ENCODE results near the gene TMEM132A. TPM values are rescaled to one million over a fixed set of nuclear protein-coding genes. Genes with fewer than 3 reads are reported as not detected.

Gene TMEM132A
- total RNA-seq, 1 experiment from 2014 or later = 140 TPM

- H3K4me1 ChIP-seq (ENCODE audit: insufficient read depth, low read length, poor library complexity, severe bottlenecking) = no peaks in the 10 kb centered on the region
- intact Hi-C loops (cut with micrococcal nuclease; ENCODE audit: unreplicated experiment) = no loop called here
- POLR2A ChIA-PET (ENCODE audit: low non-redundant PET) = no interaction called here
- CTCF ChIA-PET = no interaction called here
- TF ChIP-seq CTCF (conservative IDR thresholded peaks at IDR 0.05; ENCODE audit: low read depth, low read length) (no peak), EZH2 (IDR thresholded peaks at IDR 0.05; ENCODE audit: borderline replicate concordance, low read depth, low read length, poor library complexity, severe bottlenecking) (no peak)
- no TSS peak for BruUV-seq (replicated peaks)
- H3K27me3 ChIP-seq (replicated peaks; ENCODE audit: insufficient read depth, low read depth, low read length, poor library complexity) = no peaks in the 10 kb centered on the region
- no peak for DNase-seq (ENCODE audit: low spot score)
- no peaks in the 10 kb centered on the region for H3K9me3 ChIP-seq (ENCODE audit: low read depth, low read length, poor library complexity, severe bottlenecking)
- no peak overlapping the region for H3K4me3 ChIP-seq (ENCODE audit: low read depth, low read length, poor library complexity, severe bottlenecking)
- no peak overlapping the region for H3K27ac ChIP-seq (ENCODE audit: low read depth, low read length, poor library complexity, severe bottlenecking)
- no peaks in the 10 kb centered on the region for H3K36me3 ChIP-seq (ENCODE audit: insufficient read depth, low read length, poor library complexity, severe bottlenecking)
Measured at GRCh38 chr11:60955571-60955970, 31.3 kb downstream of the TMEM132A start.

GRCh38 chr11:60957188-60957587 lies 32.9 kb downstream of the TMEM132A start:
- no peaks in the 10 kb centered on the region for H3K9me3 ChIP-seq (ENCODE audit: low read depth, low read length, poor library complexity, severe bottlenecking)
- no peak for DNase-seq (ENCODE audit: low spot score)
- H3K27me3 ChIP-seq (replicated peaks; ENCODE audit: insufficient read depth, low read depth, low read length, poor library complexity) = peaks cover 1% of the 10 kb centered on the region
- TF ChIP-seq EZH2 (IDR thresholded peaks at IDR 0.05; ENCODE audit: borderline replicate concordance, low read depth, low read length, poor library complexity, severe bottlenecking) (no peak), CTCF (conservative IDR thresholded peaks at IDR 0.05; ENCODE audit: low read depth, low read length) (no peak)
- no TSS peak for BruUV-seq (replicated peaks)
- H3K27ac ChIP-seq (ENCODE audit: low read depth, low read length, poor library complexity, severe bottlenecking) = no peak overlapping the region
- H3K4me1 ChIP-seq (ENCODE audit: insufficient read depth, low read length, poor library complexity, severe bottlenecking) = no peaks in the 10 kb centered on the region
- no peak overlapping the region for H3K4me3 ChIP-seq (ENCODE audit: low read depth, low read length, poor library complexity, severe bottlenecking)
- H3K36me3 ChIP-seq (ENCODE audit: insufficient read depth, low read length, poor library complexity, severe bottlenecking) = no peaks in the 10 kb centered on the region
- POLR2A ChIA-PET (ENCODE audit: low non-redundant PET) = no interaction called here
- CTCF ChIA-PET = no interaction called here
- intact Hi-C loops (cut with micrococcal nuclease; ENCODE audit: unreplicated experiment) = no loop called here

GRCh38 chr11:60959431-60959830 lies 35.2 kb downstream of the TMEM132A start:
- H3K27ac ChIP-seq (ENCODE audit: low read depth, low read length, poor library complexity, severe bottlenecking) = no peak overlapping the region
- no TSS peak for BruUV-seq (replicated peaks)
- ChIA-PET POLR2A (ENCODE audit: low non-redundant PET) (no interaction called here), CTCF (no interaction called here)
- no peak for TF ChIP-seq CTCF (conservative IDR thresholded peaks at IDR 0.05; ENCODE audit: low read depth, low read length)
- TF ChIP-seq EZH2 (IDR thresholded peaks at IDR 0.05; ENCODE audit: borderline replicate concordance, low read depth, low read length, poor library complexity, severe bottlenecking) = no peak
- DNase-seq (ENCODE audit: low spot score) = no peak
- no peaks in the 10 kb centered on the region for H3K36me3 ChIP-seq (ENCODE audit: insufficient read depth, low read length, poor library complexity, severe bottlenecking)
- H3K27me3 ChIP-seq (replicated peaks; ENCODE audit: insufficient read depth, low read depth, low read length, poor library complexity) = peaks cover 6% of the 10 kb centered on the region
- H3K4me3 ChIP-seq (ENCODE audit: low read depth, low read length, poor library complexity, severe bottlenecking) = no peak overlapping the region
- intact Hi-C loops (cut with micrococcal nuclease; ENCODE audit: unreplicated experiment) = no loop called here
- no peaks in the 10 kb centered on the region for H3K9me3 ChIP-seq (ENCODE audit: low read depth, low read length, poor library complexity, severe bottlenecking)
- H3K4me1 ChIP-seq (ENCODE audit: insufficient read depth, low read length, poor library complexity, severe bottlenecking) = no peaks in the 10 kb centered on the region
